ENCODE results near the gene EYA2.

The EYA2 gene

GRCh38 chr20:47113362-47114109 is 218.9 kb downstream of the EYA2 start:
- H3K27me3 ChIP-seq (ENCODE audit: control insufficient read depth, insufficient read depth, low read length): no peaks in the 10 kb centered on the region
- H3K4me1 ChIP-seq (ENCODE audit: control insufficient read depth, insufficient read depth, low read length): peaks cover 23% of the 10 kb centered on the region
- H3K4me3 ChIP-seq (ENCODE audit: low read length): no peak overlapping the region
- H3K9me3 ChIP-seq (replicated peaks; ENCODE audit: low read length): peaks cover 12% of the 10 kb centered on the region
- H3K36me3 ChIP-seq (ENCODE audit: insufficient read depth, low read length): no peaks in the 10 kb centered on the region
- no peak overlapping the region for H3K4me2 ChIP-seq (ENCODE audit: low read length)
- H3K9ac ChIP-seq (ENCODE audit: low read depth, low read length): peak overlapping the region; percentile 15

- Histone ChIP-seq H3K4me3 (ENCODE audit: low read length) (no peak overlapping the region), H3K4me1 (ENCODE audit: control insufficient read depth, insufficient read depth, low read length) (peaks cover 30% of the 10 kb centered on the region), H3K9ac (ENCODE audit: low read depth, low read length) (no peak overlapping the region), H3K27me3 (ENCODE audit: control insufficient read depth, insufficient read depth, low read length) (no peaks in the 10 kb centered on the region), H3K36me3 (ENCODE audit: insufficient read depth, low read length) (no peaks in the 10 kb centered on the region), H3K9me3 (replicated peaks; ENCODE audit: low read length) (peaks cover 8% of the 10 kb centered on the region), H3K4me2 (ENCODE audit: low read length) (no peak overlapping the region)
These were observed 221.1 kb downstream of the EYA2 start for GRCh38 chr20:47115694-47116093.

- H3K4me2 ChIP-seq (ENCODE audit: low read length): no peak overlapping the region
- H3K4me1 ChIP-seq (ENCODE audit: control insufficient read depth, insufficient read depth, low read length): peaks cover 30% of the 10 kb centered on the region
- H3K9ac ChIP-seq (ENCODE audit: low read depth, low read length): peak overlapping the region; percentile 32
- H3K9me3 ChIP-seq (replicated peaks; ENCODE audit: low read length): no peaks in the 10 kb centered on the region
- no peaks in the 10 kb centered on the region for H3K27me3 ChIP-seq (ENCODE audit: control insufficient read depth, insufficient read depth, low read length)
- no peaks in the 10 kb centered on the region for H3K36me3 ChIP-seq (ENCODE audit: insufficient read depth, low read length)
- no peak overlapping the region for H3K4me3 ChIP-seq (ENCODE audit: low read length)
These were observed 222.7 kb downstream of the EYA2 start for GRCh38 chr20:47117371-47117770.

DNA sequence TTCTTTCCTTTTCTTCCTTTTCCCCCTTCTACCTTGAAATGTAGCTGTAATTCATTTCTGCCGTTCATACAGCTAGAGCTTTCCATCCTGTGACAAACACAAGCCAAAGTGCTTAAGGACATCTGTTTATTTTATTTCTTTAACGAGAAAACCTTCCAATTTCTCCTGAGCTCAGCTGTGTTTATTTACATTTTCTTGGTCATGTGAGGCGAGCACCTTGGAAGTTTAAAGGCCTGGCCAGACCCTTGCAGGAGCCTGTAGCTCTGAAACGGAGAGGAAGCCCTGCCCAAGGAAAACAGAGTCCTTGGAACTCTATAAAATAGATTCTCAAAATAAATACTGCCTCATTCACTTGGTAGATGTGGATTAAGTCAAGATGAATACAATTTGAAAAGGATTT is 223.1 kb downstream of the EYA2 start:
- no peaks in the 10 kb centered on the region for H3K27me3 ChIP-seq (ENCODE audit: control insufficient read depth, insufficient read depth, low read length)
- peaks cover 30% of the 10 kb centered on the region for H3K4me1 ChIP-seq (ENCODE audit: control insufficient read depth, insufficient read depth, low read length)
- no peaks in the 10 kb centered on the region for H3K36me3 ChIP-seq (ENCODE audit: insufficient read depth, low read length)
- peak overlapping the region; percentile 32 for H3K9ac ChIP-seq (ENCODE audit: low read depth, low read length)
- no peak overlapping the region for H3K4me3 ChIP-seq (ENCODE audit: low read length)
- H3K9me3 ChIP-seq (replicated peaks; ENCODE audit: low read length): no peaks in the 10 kb centered on the region
- no peak overlapping the region for H3K4me2 ChIP-seq (ENCODE audit: low read length)

GRCh38 chr20:47118206-47118605 is 223.6 kb downstream of the EYA2 start:
- H3K4me1 ChIP-seq (ENCODE audit: control insufficient read depth, insufficient read depth, low read length): peaks cover 27% of the 10 kb centered on the region
- H3K36me3 ChIP-seq (ENCODE audit: insufficient read depth, low read length): no peaks in the 10 kb centered on the region
- H3K4me3 ChIP-seq (ENCODE audit: low read length): no peak overlapping the region

GRCh38 chr20:47118641-47119040 is 224.0 kb downstream of the EYA2 start:
- Histone ChIP-seq H3K27me3 (ENCODE audit: control insufficient read depth, insufficient read depth, low read length) (no peaks in the 10 kb centered on the region), H3K9me3 (replicated peaks; ENCODE audit: low read length) (no peaks in the 10 kb centered on the region), H3K4me2 (ENCODE audit: low read length) (peak overlapping the region; percentile 26), H3K4me3 (ENCODE audit: low read length) (no peak overlapping the region), H3K4me1 (ENCODE audit: control insufficient read depth, insufficient read depth, low read length) (peaks cover 23% of the 10 kb centered on the region), H3K9ac (ENCODE audit: low read depth, low read length) (no peak overlapping the region), H3K36me3 (ENCODE audit: insufficient read depth, low read length) (no peaks in the 10 kb centered on the region)

More at GRCh38 chr20:47118206-47118605, 223.6 kb downstream of the EYA2 start:
- Histone ChIP-seq H3K27me3 (ENCODE audit: control insufficient read depth, insufficient read depth, low read length) (no peaks in the 10 kb centered on the region), H3K9ac (ENCODE audit: low read depth, low read length) (peak overlapping the region; percentile 32), H3K4me2 (ENCODE audit: low read length) (peak overlapping the region; percentile 26), H3K9me3 (replicated peaks; ENCODE audit: low read length) (no peaks in the 10 kb centered on the region)

DNA sequence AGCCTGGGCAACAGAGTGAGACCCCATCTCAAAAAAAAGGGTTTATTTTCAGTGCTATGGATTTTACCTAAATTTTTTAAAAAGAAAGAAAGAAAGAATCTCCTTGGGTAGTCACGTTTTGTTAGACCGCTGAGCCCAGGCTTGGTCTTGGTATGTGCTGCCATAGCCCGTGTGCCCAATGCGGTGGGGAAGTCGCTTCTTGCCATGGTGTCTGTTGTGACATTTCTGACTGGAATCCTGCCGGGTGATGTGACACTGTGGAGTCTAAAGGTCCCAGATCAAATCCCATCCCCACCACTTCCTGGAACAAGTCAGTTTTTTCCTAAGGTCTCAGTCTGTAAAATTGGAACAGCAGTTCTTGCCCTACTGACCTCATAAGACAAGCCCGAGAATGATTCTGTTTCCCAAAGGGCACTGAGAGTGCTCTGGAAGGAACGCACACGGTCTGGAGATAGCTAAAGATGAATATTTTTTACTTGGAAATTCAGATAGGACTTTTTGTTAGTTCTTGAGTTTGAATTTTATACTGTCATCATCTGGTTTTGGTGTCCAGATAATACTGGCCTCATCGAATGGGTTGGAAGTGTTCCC is 225.8 kb downstream of the EYA2 start:
- Histone ChIP-seq H3K36me3 (ENCODE audit: insufficient read depth, low read length) (no peaks in the 10 kb centered on the region), H3K9me3 (replicated peaks; ENCODE audit: low read length) (no peaks in the 10 kb centered on the region), H3K4me2 (ENCODE audit: low read length) (no peak overlapping the region), H3K4me3 (ENCODE audit: low read length) (no peak overlapping the region), H3K27me3 (ENCODE audit: control insufficient read depth, insufficient read depth, low read length) (no peaks in the 10 kb centered on the region), H3K9ac (ENCODE audit: low read depth, low read length) (no peak overlapping the region), H3K4me1 (ENCODE audit: control insufficient read depth, insufficient read depth, low read length) (peaks cover 31% of the 10 kb centered on the region)

GRCh38 chr20:47122560-47122959 is 227.9 kb downstream of the EYA2 start:
- Histone ChIP-seq H3K4me3 (ENCODE audit: low read length) (no peak overlapping the region), H3K4me1 (ENCODE audit: control insufficient read depth, insufficient read depth, low read length) (peaks cover 52% of the 10 kb centered on the region), H3K9ac (ENCODE audit: low read depth, low read length) (no peak overlapping the region), H3K36me3 (ENCODE audit: insufficient read depth, low read length) (no peaks in the 10 kb centered on the region), H3K9me3 (replicated peaks; ENCODE audit: low read length) (no peaks in the 10 kb centered on the region), H3K27me3 (ENCODE audit: control insufficient read depth, insufficient read depth, low read length) (no peaks in the 10 kb centered on the region), H3K4me2 (ENCODE audit: low read length) (no peak overlapping the region)

- H3K4me1 ChIP-seq (ENCODE audit: control insufficient read depth, insufficient read depth, low read length): peaks cover 42% of the 10 kb centered on the region
- peak overlapping the region; percentile 68 for H3K4me2 ChIP-seq (ENCODE audit: low read length)
- H3K4me3 ChIP-seq (ENCODE audit: low read length): no peak overlapping the region
- no peaks in the 10 kb centered on the region for H3K27me3 ChIP-seq (ENCODE audit: control insufficient read depth, insufficient read depth, low read length)
- H3K9me3 ChIP-seq (replicated peaks; ENCODE audit: low read length): no peaks in the 10 kb centered on the region
- peak overlapping the region; percentile 76 for H3K9ac ChIP-seq (ENCODE audit: low read depth, low read length)
- no peaks in the 10 kb centered on the region for H3K36me3 ChIP-seq (ENCODE audit: insufficient read depth, low read length)
These were observed 229.6 kb downstream of the EYA2 start for GRCh38 chr20:47124181-47124717.

DNA sequence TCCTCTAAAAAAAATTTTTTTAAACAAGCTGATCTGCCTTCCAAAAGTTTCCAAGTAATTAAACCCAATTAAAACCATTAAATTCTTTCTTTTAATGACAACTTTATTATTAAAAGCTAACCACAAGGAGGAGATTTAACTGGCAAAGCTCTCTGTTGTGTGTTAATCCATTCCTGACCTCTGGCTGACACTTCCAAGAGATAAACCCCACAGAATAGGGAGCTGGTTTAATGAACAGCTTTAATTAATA is 230.8 kb downstream of the EYA2 start:
- Histone ChIP-seq H3K4me2 (ENCODE audit: low read length) (peak overlapping the region; percentile 68), H3K9ac (ENCODE audit: low read depth, low read length) (peak overlapping the region; percentile 71), H3K36me3 (ENCODE audit: insufficient read depth, low read length) (no peaks in the 10 kb centered on the region), H3K4me1 (ENCODE audit: control insufficient read depth, insufficient read depth, low read length) (peaks cover 42% of the 10 kb centered on the region), H3K27me3 (ENCODE audit: control insufficient read depth, insufficient read depth, low read length) (no peaks in the 10 kb centered on the region), H3K4me3 (ENCODE audit: low read length) (no peak overlapping the region), H3K9me3 (replicated peaks; ENCODE audit: low read length) (no peaks in the 10 kb centered on the region)

- H3K4me1 ChIP-seq (ENCODE audit: control insufficient read depth, insufficient read depth, low read length): peaks cover 42% of the 10 kb centered on the region
- H3K27me3 ChIP-seq (ENCODE audit: control insufficient read depth, insufficient read depth, low read length): no peaks in the 10 kb centered on the region
- peak overlapping the region; percentile 18 for H3K4me3 ChIP-seq (ENCODE audit: low read length)
- peak overlapping the region; percentile 68 for H3K4me2 ChIP-seq (ENCODE audit: low read length)
- no peaks in the 10 kb centered on the region for H3K36me3 ChIP-seq (ENCODE audit: insufficient read depth, low read length)
- H3K9me3 ChIP-seq (replicated peaks; ENCODE audit: low read length): no peaks in the 10 kb centered on the region
- peak overlapping the region; percentile 71 for H3K9ac ChIP-seq (ENCODE audit: low read depth, low read length)
These were observed 231.3 kb downstream of the EYA2 start for GRCh38 chr20:47125758-47126591.
